Sigmoid colon (tissue), 4 donors: ENCODE measurements around the gene PSMA6.

ENCODE experiments used
- EP300 ChIP-seq, 4 donors: sonication (generic); formaldehyde crosslinking; IDR thresholded peaks; one replicate each; pipeline ENCODE4 v1.6.1; 2017; ENCODE audit warnings: antibody characterized with exemption in 4 of 4
- POLR2A ChIP-seq, 2 donors: fragments of 450-650 bp; IDR thresholded peaks; one replicate each; pipeline ENCODE4 v1.6.1; 2016; ENCODE audit warnings: antibody characterized with exemption in 2 of 2, mild to moderate bottlenecking in 2 of 2, moderate library complexity in 2 of 2

- TF ChIP-seq EP300 (IDR thresholded peaks at IDR 0.05) (no peak), POLR2A (IDR thresholded peaks at IDR 0.05) (no peak)
Measured at GRCh38 chr14:35305633-35306032, 13.5 kb downstream of the PSMA6 start.
